Esophagus (tissue), 2 donors: ENCODE data around the gene SMG5. TPM values are rescaled to one million over a fixed set of nuclear protein-coding genes. Genes with fewer than 3 reads are reported as not detected.

Experiments used
- H3K27ac ChIP-seq, 2 donors: one replicate each; pipeline ENCODE4 v1.5.1; 2013; ENCODE audit warnings: low read depth in 2 of 2, mild to moderate bottlenecking in 2 of 2, inconsistent platforms in 1 of 2, low read length in 1 of 2, moderate library complexity in 1 of 2
- H3K27me3 ChIP-seq, 2 donors: one replicate each; pipeline ENCODE4 v1.6.1; 2013; ENCODE audit warnings: low read length in 2 of 2, control low read depth in 1 of 2, mild to moderate bottlenecking in 1 of 2; ENCODE audit not compliant: insufficient read depth in 2 of 2, control insufficient read depth in 1 of 2
- H3K36me3 ChIP-seq, 2 donors: one replicate each; pipeline ENCODE4 v1.6.1; 2013; ENCODE audit warnings: low read length in 1 of 2; ENCODE audit not compliant: control insufficient read depth in 2 of 2, insufficient read depth in 2 of 2
- H3K4me1 ChIP-seq, 2 donors: one replicate each; pipeline ENCODE4 v1.6.1; 2013; ENCODE audit warnings: low read length in 1 of 2; ENCODE audit not compliant: control insufficient read depth in 2 of 2, insufficient read depth in 2 of 2
- H3K4me3 ChIP-seq, 2 donors: one replicate each; pipeline ENCODE4 v1.5.1; 2013; ENCODE audit warnings: low read length in 2 of 2, mild to moderate bottlenecking in 2 of 2, low read depth in 1 of 2, moderate library complexity in 1 of 2
- H3K9me3 ChIP-seq, 2 donors: one replicate each; pipeline ENCODE4 v1.6.1; 2013; ENCODE audit warnings: mild to moderate bottlenecking in 2 of 2, low read depth in 1 of 2, low read length in 1 of 2, moderate library complexity in 1 of 2; ENCODE audit not compliant: control insufficient read depth in 2 of 2, insufficient read depth in 1 of 2
- WGBS, 2 donors: extraction: QIAGEN DNeasy Blood & Tissue Kit; methylation state at CpG; one replicate each; pipeline ENCODE4 v1.1.7; 2013; 5-methylcytosine and 5-hydroxymethylcytosine counted together
- polyA plus RNA-seq, 2 donors: library from polyadenylated mRNA; stranded (reverse); fragments of 200-250 nt; gene quantifications; one replicate each; pipeline ENCODE4 v1.2.3, GENCODE V29; 2013
- donor health status: healthy with polysubstance abuse.
- donor health status: Bipolar disorder and iron deficiency.

SMG5 gene
- polyA plus RNA-seq, 2 donors = 34.5 to 38.6 TPM

DNA sequence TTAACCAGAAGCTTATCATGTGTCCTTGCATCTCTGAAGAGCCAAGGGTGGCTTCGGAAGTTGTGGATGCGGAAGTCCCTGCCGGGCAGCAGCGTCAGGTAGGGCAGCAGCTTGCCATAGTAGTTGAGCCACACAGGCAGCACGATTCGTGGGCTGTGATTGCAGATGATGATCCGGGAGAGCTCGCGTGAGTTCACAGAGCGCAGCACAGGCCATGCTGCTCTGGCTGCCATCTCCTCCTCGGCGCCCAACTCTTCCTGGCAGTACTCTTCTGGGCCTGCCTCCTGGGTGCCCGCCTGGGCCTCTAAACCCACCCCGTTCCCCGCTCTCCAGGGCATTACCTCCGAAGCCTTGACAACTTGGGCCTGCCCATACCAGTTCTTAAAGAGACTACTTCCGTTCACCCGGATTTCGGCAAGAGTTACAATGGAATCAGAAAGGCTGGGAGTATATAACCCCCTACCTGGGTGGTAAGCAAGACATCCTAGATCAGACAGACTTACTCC, 16.3 kb upstream of the SMG5 start, which contains the start of gene VHLL:
Gene VHLL, minus strand, starts transcription at position 456 of the 506 bp plus-strand sequence. Its CDS starts 118 bp downstream, at position 338.
- peaks cover 5 to 10% of the 10 kb centered on the region in 2 donors for H3K4me1 ChIP-seq
- peaks cover 0 to 1% of the 10 kb centered on the region in 2 donors for H3K36me3 ChIP-seq
- H3K4me3 ChIP-seq = no peak within 1 kb of the TSS
- no peaks in the 10 kb centered on the region for H3K27me3 ChIP-seq
- no peaks in the 10 kb centered on the region for H3K9me3 ChIP-seq
- WGBS, 2 donors = 89% methylated on average over 19 of the region's 19 CpGs
- H3K27ac ChIP-seq = no peak within 1 kb of the TSS

GRCh38 chr1:156295391-156295947, 12.8 kb upstream of the SMG5 start, which contains the start of gene GLMP:
GLMP (minus strand) TSS chr1:156295679; CDS start chr1:156295645, 34 bp downstream.
- peaks cover 0 to 7% of the 10 kb centered on the region in 2 donors for H3K36me3 ChIP-seq
- H3K27ac ChIP-seq = peak within 1 kb of the TSS; percentile 40 to 76
- H3K4me1 ChIP-seq = peaks cover 5 to 28% of the 10 kb centered on the region in 2 donors
- no peaks in the 10 kb centered on the region for H3K27me3 ChIP-seq
- no peaks in the 10 kb centered on the region for H3K9me3 ChIP-seq
- H3K4me3 ChIP-seq = peak within 1 kb of the TSS; percentile 69 to 92
- WGBS, 2 donors = 0% methylated on average over 17 of the region's 17 CpGs

DNA sequence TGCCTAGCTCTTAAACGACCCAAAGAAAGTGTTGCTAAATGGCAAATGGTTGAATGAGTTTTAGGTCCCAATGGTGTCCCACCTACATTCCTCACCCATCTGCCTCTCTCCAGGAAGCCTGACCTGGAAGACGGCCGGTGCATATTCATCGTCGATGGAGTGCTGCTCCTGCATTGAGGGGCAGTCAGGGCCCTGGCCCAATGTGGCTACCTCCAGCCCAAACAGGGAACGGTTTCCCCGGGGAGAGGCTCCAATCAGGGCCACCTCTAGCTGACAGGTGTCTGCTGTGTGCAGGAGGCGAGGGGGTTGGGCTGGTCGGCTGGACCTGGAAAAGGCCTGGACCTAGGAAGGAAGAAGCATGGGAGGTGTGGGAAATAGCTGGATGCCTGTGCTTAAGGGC, 11.3 kb upstream of the SMG5 start:
- no peak overlapping the region for H3K4me3 ChIP-seq
- H3K36me3 ChIP-seq = peaks cover 0 to 8% of the 10 kb centered on the region in 2 donors
- 88 to 90% methylated on average over 9 of the region's 9 CpGs for WGBS, 2 donors
- peaks cover 5 to 28% of the 10 kb centered on the region in 2 donors for H3K4me1 ChIP-seq
- H3K27me3 ChIP-seq = no peaks in the 10 kb centered on the region
- no peak overlapping the region for H3K27ac ChIP-seq
- H3K9me3 ChIP-seq = no peaks in the 10 kb centered on the region

- H3K4me1 ChIP-seq = peaks cover 5 to 28% of the 10 kb centered on the region in 2 donors
These were observed 10.4 kb upstream of the SMG5 start for GRCh38 chr1:156293098-156293434.

DNA sequence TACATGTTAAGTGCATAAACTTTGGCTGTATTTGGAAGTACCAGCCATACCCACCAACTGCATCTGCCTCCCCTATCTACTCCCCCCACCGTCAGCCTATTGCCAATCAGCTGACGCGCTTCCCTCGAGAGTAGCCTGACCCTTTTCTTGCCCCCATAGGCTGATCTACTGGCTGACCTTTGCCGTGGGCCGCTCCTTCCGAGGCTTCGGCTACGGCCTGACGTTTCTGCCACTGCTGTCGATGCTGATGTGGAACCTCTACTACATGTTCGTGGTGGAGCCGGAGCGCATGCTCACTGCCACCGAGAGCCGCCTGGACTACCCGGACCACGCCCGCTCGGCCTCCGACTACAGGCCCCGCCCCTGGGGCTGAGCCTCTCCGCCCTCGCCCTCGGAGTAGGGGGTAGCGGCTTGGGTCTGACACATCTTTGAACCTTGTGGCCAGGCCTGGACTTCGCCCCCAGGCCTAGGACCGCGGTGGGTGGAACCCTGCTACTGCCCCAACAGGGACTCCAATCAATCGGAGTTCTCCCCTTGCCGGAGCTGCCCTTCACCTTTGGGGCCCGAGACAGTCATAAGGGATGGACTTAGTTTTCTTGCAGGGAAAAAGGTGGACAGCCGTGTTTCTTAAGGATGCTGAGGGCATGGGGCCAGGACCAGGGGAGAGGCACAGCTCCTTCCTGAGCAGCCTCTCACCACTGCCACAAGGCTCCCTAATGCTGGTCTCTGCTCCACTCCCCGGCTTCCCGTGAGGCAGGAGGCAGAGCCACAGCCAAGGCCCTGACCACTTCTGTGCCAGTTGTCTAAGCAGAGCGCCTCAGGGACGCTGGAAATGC, 8.8 kb upstream of the SMG5 start:
- Histone ChIP-seq H3K27me3 (no peaks in the 10 kb centered on the region), H3K4me1 (peaks cover 5 to 29% of the 10 kb centered on the region in 2 donors), H3K9me3 (no peaks in the 10 kb centered on the region), H3K27ac (peak overlapping the region; percentile 61 to 89), H3K4me3 (peak overlapping the region; percentile 34 to 45), H3K36me3 (peaks cover 0 to 12% of the 10 kb centered on the region in 2 donors)
- 24% methylated on average over 37 of the region's 37 CpGs for WGBS, 2 donors

More at GRCh38 chr1:156293098-156293434, 10.4 kb upstream of the SMG5 start:
- Histone ChIP-seq H3K27me3 (no peaks in the 10 kb centered on the region), H3K36me3 (peaks cover 0 to 10% of the 10 kb centered on the region in 2 donors), H3K27ac (peak overlapping the region in 1 of 2 donors; percentile 89), H3K9me3 (no peaks in the 10 kb centered on the region), H3K4me3 (no peak overlapping the region)
- WGBS, 2 donors = 79 to 83% methylated on average over 8 of the region's 8 CpGs

DNA sequence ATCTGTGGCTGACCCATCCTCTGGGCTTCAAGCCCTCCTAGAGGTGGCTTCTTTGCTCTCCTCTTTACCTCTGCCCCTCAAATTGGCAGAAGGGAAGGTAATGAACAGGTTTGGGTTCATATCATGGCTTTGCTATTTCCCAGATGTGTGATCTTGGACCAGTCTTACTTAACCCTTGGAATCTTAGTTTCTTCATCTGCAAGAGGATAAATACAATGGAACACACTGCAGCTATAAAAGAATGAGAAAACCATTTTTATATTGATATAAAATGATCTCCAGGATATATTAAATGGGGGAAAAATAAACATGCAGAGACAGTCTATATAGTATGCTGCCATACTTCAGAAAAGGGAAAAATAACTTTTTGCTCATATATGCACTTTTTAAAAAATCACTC, 7.2 kb upstream of the SMG5 start:
- no peaks in the 10 kb centered on the region for H3K27me3 ChIP-seq
- peaks cover 0 to 24% of the 10 kb centered on the region in 2 donors for H3K36me3 ChIP-seq
- H3K4me1 ChIP-seq = peaks cover 6 to 26% of the 10 kb centered on the region in 2 donors
- H3K27ac ChIP-seq = no peak overlapping the region
- H3K4me3 ChIP-seq = no peak overlapping the region
- H3K9me3 ChIP-seq = no peaks in the 10 kb centered on the region

DNA sequence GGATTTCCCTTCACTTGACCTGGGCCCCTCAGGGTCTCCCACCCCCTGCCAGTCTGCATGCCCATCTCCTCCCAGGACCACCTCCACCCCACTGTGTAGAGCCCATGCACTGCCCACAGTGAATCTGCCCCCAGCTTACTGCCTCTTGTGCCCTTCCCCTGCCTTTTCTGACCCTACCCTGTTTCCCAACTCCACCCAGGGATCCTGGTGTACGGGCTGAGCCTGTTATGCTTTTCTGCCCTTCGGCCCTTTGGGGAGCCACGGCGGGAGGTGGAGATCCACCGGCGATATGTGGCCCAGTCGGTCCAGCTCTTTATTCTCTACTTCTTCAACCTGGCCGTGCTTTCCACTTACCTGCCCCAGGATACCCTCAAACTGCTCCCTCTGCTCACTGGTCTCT, 3.4 kb upstream of the SMG5 start:
- Histone ChIP-seq H3K9me3 (no peaks in the 10 kb centered on the region), H3K36me3 (peaks cover 0 to 18% of the 10 kb centered on the region in 2 donors), H3K27ac (peak overlapping the region; percentile 13 to 93), H3K4me1 (peaks cover 3 to 7% of the 10 kb centered on the region in 2 donors), H3K27me3 (no peaks in the 10 kb centered on the region), H3K4me3 (peak overlapping the region; percentile 55 to 56)
- 87 to 93% methylated on average over 8 of the region's 8 CpGs for WGBS, 2 donors

DNA sequence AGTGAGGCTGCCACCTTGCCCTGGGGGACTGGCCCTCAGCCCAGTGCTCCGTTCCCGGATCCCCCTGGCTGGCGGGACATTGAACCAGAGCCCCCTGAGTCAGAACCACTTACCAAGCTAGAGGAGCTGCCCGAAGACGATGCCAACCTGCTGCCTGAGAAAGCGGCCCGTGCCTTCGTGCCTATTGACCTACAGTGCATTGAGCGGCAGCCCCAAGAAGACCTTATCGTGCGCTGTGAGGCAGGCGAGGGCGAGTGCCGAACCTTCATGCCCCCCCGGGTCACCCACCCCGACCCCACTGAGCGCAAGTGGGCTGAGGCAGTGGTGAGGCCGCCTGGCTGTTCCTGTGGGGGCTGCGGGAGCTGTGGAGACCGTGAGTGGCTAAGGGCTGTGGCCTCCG, 2.8 kb upstream of the SMG5 start:
- H3K4me1 ChIP-seq = peaks cover 3 to 7% of the 10 kb centered on the region in 2 donors
- peak overlapping the region; percentile 55 to 56 for H3K4me3 ChIP-seq
- WGBS, 2 donors = 77 to 85% methylated on average over 19 to 21 of the region's 21 CpGs

GRCh38 chr1:156284757-156285156, 2.1 kb upstream of the SMG5 start:
- Histone ChIP-seq H3K4me1 (peaks cover 3 to 7% of the 10 kb centered on the region in 2 donors), H3K4me3 (peak overlapping the region; percentile 55 to 56), H3K9me3 (no peaks in the 10 kb centered on the region), H3K27ac (peak overlapping the region; percentile 85 to 93), H3K36me3 (peaks cover 0 to 19% of the 10 kb centered on the region in 2 donors), H3K27me3 (no peaks in the 10 kb centered on the region)
- 37 to 61% methylated on average over 4 of the region's 4 CpGs for WGBS, 2 donors

More for the DNA sequence above, 2.8 kb upstream of the SMG5 start:
- Histone ChIP-seq H3K27me3 (no peaks in the 10 kb centered on the region), H3K27ac (peak overlapping the region; percentile 85 to 93), H3K36me3 (peaks cover 0 to 19% of the 10 kb centered on the region in 2 donors), H3K9me3 (no peaks in the 10 kb centered on the region)
